Cardiac muscle cell (in vitro differentiated cells and primary cell): Measurements from ENCODE around the gene NOCT. TPM values are rescaled to one million over a fixed set of nuclear protein-coding genes. Genes with fewer than 3 reads are reported as not detected.
A peak's percentile ranks its signal among the peaks of the same experiment; 100 is the strongest.

Source experiments
- DNase-seq, 2 donors: peaks; one replicate each; pipeline versions ENCODE4 v3.0.0 to v3.0.0-alpha.2; 2010 to 2017; ENCODE audit warnings: low read depth in 1 of 2, low spot score in 1 of 2
- H3K27ac ChIP-seq: fragments of 200-600 bp; sonication (generic); 2 replicates; pipeline ENCODE4 v1.5.1; 2016
- H3K27me3 ChIP-seq: fragments of 200-600 bp; sonication (generic); 2 replicates; pipeline ENCODE4 v1.6.0; 2016; ENCODE audit warnings: control low read depth
- H3K36me3 ChIP-seq: fragments of 200-600 bp; sonication (generic); 2 replicates; pipeline ENCODE4 v1.5.1; 2016; ENCODE audit warnings: control low read depth
- H3K4me1 ChIP-seq: fragments of 200-600 bp; sonication (generic); 2 replicates; pipeline ENCODE4 v1.8.1; 2017; ENCODE audit warnings: low read depth, mild to moderate bottlenecking, mixed run types
- H3K4me3 ChIP-seq: fragments of 200-600 bp; sonication (generic); 2 replicates; pipeline ENCODE4 v1.5.1; 2016; ENCODE audit warnings: mild to moderate bottlenecking
- H3K9me3 ChIP-seq: fragments of 200-600 bp; sonication (generic); 2 replicates; pipeline ENCODE4 v1.5.1; 2017; ENCODE audit warnings: low read depth, mild to moderate bottlenecking, control low read depth
- polyA plus RNA-seq: library from polyadenylated mRNA; unstranded; fragments of >200 nt; fragmentation: Nextera tagmentation; extraction: Ambion mirVana; gene quantifications from 2 replicates; pipeline ENCODE4 v1.2.1, GENCODE V29; 2016
- total RNA-seq: library from RNA; depleted of rRNA; stranded (reverse); fragments of >200 nt; gene quantifications from 2 replicates; pipeline ENCODE4 v1.2.3, GENCODE V29; 2016
- TF ChIP-seq, protein P1 (sequence below): IDR thresholded peaks from 2 replicates; pipeline ENCODE4 v1.5.1; 2012; ENCODE audit warnings: low read depth, mild to moderate bottlenecking, low read length

Gene NOCT
- total and polyA plus RNA-seq, 2 experiments from 2014 or later = 2.5 to 11.1 TPM

- H3K9me3 ChIP-seq = no peaks in the 10 kb centered on the region
- no peaks in the 10 kb centered on the region for H3K27me3 ChIP-seq
- no peaks in the 10 kb centered on the region for H3K36me3 ChIP-seq
- TF ChIP-seq, protein P1, sequence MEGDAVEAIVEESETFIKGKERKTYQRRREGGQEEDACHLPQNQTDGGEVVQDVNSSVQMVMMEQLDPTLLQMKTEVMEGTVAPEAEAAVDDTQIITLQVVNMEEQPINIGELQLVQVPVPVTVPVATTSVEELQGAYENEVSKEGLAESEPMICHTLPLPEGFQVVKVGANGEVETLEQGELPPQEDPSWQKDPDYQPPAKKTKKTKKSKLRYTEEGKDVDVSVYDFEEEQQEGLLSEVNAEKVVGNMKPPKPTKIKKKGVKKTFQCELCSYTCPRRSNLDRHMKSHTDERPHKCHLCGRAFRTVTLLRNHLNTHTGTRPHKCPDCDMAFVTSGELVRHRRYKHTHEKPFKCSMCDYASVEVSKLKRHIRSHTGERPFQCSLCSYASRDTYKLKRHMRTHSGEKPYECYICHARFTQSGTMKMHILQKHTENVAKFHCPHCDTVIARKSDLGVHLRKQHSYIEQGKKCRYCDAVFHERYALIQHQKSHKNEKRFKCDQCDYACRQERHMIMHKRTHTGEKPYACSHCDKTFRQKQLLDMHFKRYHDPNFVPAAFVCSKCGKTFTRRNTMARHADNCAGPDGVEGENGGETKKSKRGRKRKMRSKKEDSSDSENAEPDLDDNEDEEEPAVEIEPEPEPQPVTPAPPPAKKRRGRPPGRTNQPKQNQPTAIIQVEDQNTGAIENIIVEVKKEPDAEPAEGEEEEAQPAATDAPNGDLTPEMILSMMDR = peak; percentile 30
- H3K4me1 ChIP-seq = peaks cover 30% of the 10 kb centered on the region
- peak overlapping the region; percentile 62 for H3K4me3 ChIP-seq
- H3K27ac ChIP-seq = peak overlapping the region; percentile 92
- peak; percentile 67 for DNase-seq
Observed at GRCh38 chr4:139083607-139083955, 68.0 kb downstream of the NOCT start.

GRCh38 chr4:139083956-139084803, 68.6 kb downstream of the NOCT start:
- no peaks in the 10 kb centered on the region for H3K36me3 ChIP-seq
- no peaks in the 10 kb centered on the region for H3K9me3 ChIP-seq
- H3K4me3 ChIP-seq = peak overlapping the region; percentile 62
- TF ChIP-seq, protein P1 = peak; percentile 6
- H3K27ac ChIP-seq = peak overlapping the region; percentile 92
- no peaks in the 10 kb centered on the region for H3K27me3 ChIP-seq
- peak; percentile 92 to 96 for DNase-seq
- peaks cover 28% of the 10 kb centered on the region for H3K4me1 ChIP-seq

DNA sequence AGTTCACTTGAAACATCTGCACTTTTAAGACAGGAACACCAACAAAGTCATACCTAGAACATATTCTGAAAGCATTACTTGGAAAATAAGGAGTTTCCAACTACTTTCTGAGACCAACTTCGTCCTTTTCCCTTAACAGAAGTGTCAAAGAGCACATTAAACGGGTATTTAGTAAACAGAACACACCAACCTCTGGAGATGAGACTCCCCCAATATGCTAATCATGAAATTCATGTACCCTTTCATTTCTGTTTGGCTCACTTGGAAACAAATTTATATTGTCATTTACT, 69.2 kb downstream of the NOCT start:
- H3K27ac ChIP-seq = peak overlapping the region; percentile 92
- no peaks in the 10 kb centered on the region for H3K36me3 ChIP-seq
- no peaks in the 10 kb centered on the region for H3K9me3 ChIP-seq
- no peaks in the 10 kb centered on the region for H3K27me3 ChIP-seq
- TF ChIP-seq, protein P1 = no peak
- H3K4me3 ChIP-seq = peak overlapping the region; percentile 62
- peaks cover 28% of the 10 kb centered on the region for H3K4me1 ChIP-seq
- DNase-seq = no peak

DNA sequence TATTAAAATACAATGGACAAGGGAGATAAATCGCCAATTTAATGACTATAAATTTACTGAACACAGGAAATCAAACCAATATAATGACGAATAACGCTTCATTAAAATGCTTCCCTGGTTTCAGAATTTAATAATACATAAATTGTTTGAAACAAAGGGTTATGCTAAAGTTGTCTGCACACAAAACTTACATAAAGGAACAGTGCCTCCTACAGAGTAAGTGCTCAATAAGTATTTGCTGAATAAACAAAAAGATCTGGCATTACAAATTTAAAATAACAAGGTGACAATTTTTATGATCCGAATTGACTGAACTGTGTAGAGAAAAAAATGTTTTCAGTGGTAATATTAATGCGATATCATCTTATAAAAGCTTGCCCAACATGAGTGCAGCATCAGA, 69.6 kb downstream of the NOCT start:
- peak overlapping the region; percentile 92 for H3K27ac ChIP-seq
- TF ChIP-seq, protein P1 = peak; percentile 33
- no peaks in the 10 kb centered on the region for H3K27me3 ChIP-seq
- H3K4me3 ChIP-seq = peak overlapping the region; percentile 62
- H3K36me3 ChIP-seq = no peaks in the 10 kb centered on the region
- DNase-seq = peak in 1 of 2 donors; percentile 35
- no peaks in the 10 kb centered on the region for H3K9me3 ChIP-seq
- H3K4me1 ChIP-seq = peaks cover 28% of the 10 kb centered on the region

DNA sequence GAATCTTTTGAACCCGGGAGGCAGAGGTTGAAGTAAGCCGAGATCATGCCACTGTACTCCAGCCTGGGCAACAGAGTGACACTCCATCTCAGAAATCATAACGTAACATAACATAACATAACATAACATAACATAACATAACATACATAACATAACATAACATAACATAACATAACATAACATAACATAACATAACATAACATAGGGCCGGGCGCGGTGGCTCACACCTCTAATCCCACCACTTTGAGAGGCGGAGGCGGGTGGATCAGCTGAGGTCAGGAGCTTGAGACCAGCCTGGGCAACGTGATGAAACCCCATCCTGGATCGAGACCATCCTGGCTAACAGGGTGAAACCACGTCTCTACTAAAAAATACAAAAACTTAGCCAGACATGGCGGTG, 76.7 kb downstream of the NOCT start:
- Histone ChIP-seq H3K27me3 (no peaks in the 10 kb centered on the region), H3K36me3 (no peaks in the 10 kb centered on the region), H3K9me3 (no peaks in the 10 kb centered on the region), H3K4me3 (no peak overlapping the region), H3K4me1 (no peaks in the 10 kb centered on the region), H3K27ac (no peak overlapping the region)
- no peak for DNase-seq
- TF ChIP-seq, protein P1 = no peak

Other genes starting within 250 kb of the NOCT start
- gene ELF2, start 161.4 kb downstream of the NOCT start, total RNA-seq = 42.8 and 57.5 TPM in 2 replicates
- gene ELF2, start 161.4 kb downstream of the NOCT start, polyA plus RNA-seq = 45.7 and 52.7 TPM in 2 replicates